Neural crest cell (in vitro differentiated cells): Measurements from ENCODE around the gene SMYD5. TPM values are rescaled to one million over a fixed set of nuclear protein-coding genes. Genes with fewer than 3 reads are reported as not detected.
"Not testable (repeated sequence)": the region's sequence is repeated elsewhere in the genome, so short reads cannot be mapped to it uniquely, and the experiment has no call there.

ENCODE experiments used
- DNase-seq: peaks from one replicate; pipeline ENCODE4 v3.0.0; 2021; ENCODE audit warnings: low read depth, mixed read lengths, low spot score
- H3K27ac Mint-ChIP-seq: one replicate; pipeline ENCODE4 v1.8.0; 2021; ENCODE audit warnings: mild to moderate bottlenecking, mixed read lengths; ENCODE audit not compliant: unreplicated experiment
- H3K27me3 Mint-ChIP-seq: 2 replicates; pipeline ENCODE4 v1.8.0; 2021; ENCODE audit warnings: low read depth, mild to moderate bottlenecking, mixed read lengths
- H3K36me3 Mint-ChIP-seq: 2 replicates; pipeline ENCODE4 v1.8.0; 2021; ENCODE audit warnings: low read depth, mild to moderate bottlenecking, mixed read lengths
- H3K4me1 Mint-ChIP-seq: 2 replicates; pipeline ENCODE4 v1.8.0; 2021; ENCODE audit warnings: mixed read lengths
- H3K4me3 Mint-ChIP-seq: one replicate; pipeline ENCODE4 v1.8.0; 2021; ENCODE audit warnings: mild to moderate bottlenecking, mixed read lengths
- H3K9me3 Mint-ChIP-seq: 2 replicates; pipeline ENCODE4 v1.8.0; 2021; ENCODE audit warnings: mixed read lengths
- CTCF ChIP-seq: fragments of 200-600 bp; sonication (generic); conservative IDR thresholded peaks from 2 replicates; pipeline ENCODE4 v1.5.0; 2021; ENCODE audit warnings: antibody characterized with exemption, mild to moderate bottlenecking
- total RNA-seq: library from RNA; stranded (reverse); gene quantifications from 2 replicates; pipeline ENCODE4 v1.2.1, GENCODE V29; 2021

SMYD5 gene
- total RNA-seq, 1 donor from 2014 or later = 33.7 TPM

GRCh38 chr2:73259276-73259675 is 45.2 kb downstream of the SMYD5 start:
- Mint-ChIP-seq H3K9me3 (no peaks in the 10 kb centered on the region), H3K27me3 (peaks cover 4% of the 10 kb centered on the region), H3K27ac (peak overlapping the region; percentile 57), H3K36me3 (no peaks in the 10 kb centered on the region), H3K4me3 (no peak overlapping the region), H3K4me1 (no peaks in the 10 kb centered on the region)
- DNase-seq = no peak
- no peak for TF ChIP-seq CTCF

- Mint-ChIP-seq H3K4me3 (peak overlapping the region; percentile 38), H3K27me3 (peaks cover 4% of the 10 kb centered on the region), H3K36me3 (no peaks in the 10 kb centered on the region), H3K4me1 (no peaks in the 10 kb centered on the region), H3K9me3 (no peaks in the 10 kb centered on the region), H3K27ac (peak overlapping the region; percentile 57)
- TF ChIP-seq CTCF = no peak
- no peak for DNase-seq
Measured at GRCh38 chr2:73259704-73260337, 45.8 kb downstream of the SMYD5 start.

GRCh38 chr2:73260338-73260984 is 46.4 kb downstream of the SMYD5 start:
- no peaks in the 10 kb centered on the region for H3K9me3 Mint-ChIP-seq
- no peaks in the 10 kb centered on the region for H3K4me1 Mint-ChIP-seq
- peaks cover 4% of the 10 kb centered on the region for H3K27me3 Mint-ChIP-seq
- no peaks in the 10 kb centered on the region for H3K36me3 Mint-ChIP-seq
- peak; percentile 53 for TF ChIP-seq CTCF
- peak; percentile 60 for DNase-seq
- peak overlapping the region; percentile 62 for H3K27ac Mint-ChIP-seq
- H3K4me3 Mint-ChIP-seq = peak overlapping the region; percentile 38

- H3K36me3 Mint-ChIP-seq = peaks cover 4% of the 10 kb centered on the region
- H3K9me3 Mint-ChIP-seq = no peaks in the 10 kb centered on the region
- DNase-seq = no peak
- peaks cover 9% of the 10 kb centered on the region for H3K27me3 Mint-ChIP-seq
- H3K4me3 Mint-ChIP-seq = no peak overlapping the region
- H3K27ac Mint-ChIP-seq = no peak overlapping the region
- no peaks in the 10 kb centered on the region for H3K4me1 Mint-ChIP-seq
- no peak for TF ChIP-seq CTCF
Measured at GRCh38 chr2:73262108-73262651, 48.1 kb downstream of the SMYD5 start.

GRCh38 chr2:73262691-73263429 is 48.8 kb downstream of the SMYD5 start:
- DNase-seq, H3K4me1 Mint-ChIP-seq, H3K27ac Mint-ChIP-seq, H3K9me3 Mint-ChIP-seq, H3K36me3 Mint-ChIP-seq, H3K4me3 Mint-ChIP-seq: not testable (repeated sequence)
- peaks cover 16% of the 10 kb centered on the region for H3K27me3 Mint-ChIP-seq
